Activated CD4-positive, alpha-beta T cell treated with anti-CD3 and anti-CD28 coated beads, Interleukin-2, amount 10 ng/mL, durations not matched to agents 24 days and 14 days (primary cell): ENCODE results near the gene NFE2L2. TPM values are rescaled to one million over a fixed set of nuclear protein-coding genes. Genes with fewer than 3 reads are reported as not detected.
A peak's percentile ranks its signal among the peaks of the same experiment; 100 is the strongest.
"Not testable (repeated sequence)": the region's sequence is repeated elsewhere in the genome, so short reads cannot be mapped to it uniquely, and the experiment has no call there.

ENCODE experiments used
- DNase-seq: peaks from one replicate; pipeline ENCODE4 v3.0.0; 2022
- H3K27ac Mint-ChIP-seq: one replicate; pipeline ENCODE4 v1.8.0; 2022; ENCODE audit warnings: mild to moderate bottlenecking, mixed read lengths
- H3K27me3 Mint-ChIP-seq: one replicate; pipeline ENCODE4 v1.8.0; 2022; ENCODE audit warnings: mixed read lengths
- H3K36me3 Mint-ChIP-seq: one replicate; pipeline ENCODE4 v1.8.0; 2022; ENCODE audit warnings: low read depth, mild to moderate bottlenecking, mixed read lengths
- H3K4me1 Mint-ChIP-seq: one replicate; pipeline ENCODE4 v1.8.0; 2021; ENCODE audit warnings: mixed read lengths
- H3K4me3 Mint-ChIP-seq: one replicate; pipeline ENCODE4 v1.8.0; 2022; ENCODE audit warnings: mild to moderate bottlenecking, moderate library complexity, mixed read lengths
- H3K9me3 Mint-ChIP-seq: one replicate; pipeline ENCODE4 v1.8.0; 2021; ENCODE audit warnings: mixed read lengths
- intact Hi-C: fragments of 100-400 bp; cut with micrococcal nuclease; formaldehyde crosslinking; loops from one replicate; pipeline ENCODE4 v1.15.1; 2023
- total RNA-seq: library from RNA; stranded (reverse); gene quantifications from 2 replicates; pipeline ENCODE4 v1.2.3, GENCODE V29; 2022

The NFE2L2 gene
- total RNA-seq = 63.5 and 63.7 TPM in 2 replicates

DNA sequence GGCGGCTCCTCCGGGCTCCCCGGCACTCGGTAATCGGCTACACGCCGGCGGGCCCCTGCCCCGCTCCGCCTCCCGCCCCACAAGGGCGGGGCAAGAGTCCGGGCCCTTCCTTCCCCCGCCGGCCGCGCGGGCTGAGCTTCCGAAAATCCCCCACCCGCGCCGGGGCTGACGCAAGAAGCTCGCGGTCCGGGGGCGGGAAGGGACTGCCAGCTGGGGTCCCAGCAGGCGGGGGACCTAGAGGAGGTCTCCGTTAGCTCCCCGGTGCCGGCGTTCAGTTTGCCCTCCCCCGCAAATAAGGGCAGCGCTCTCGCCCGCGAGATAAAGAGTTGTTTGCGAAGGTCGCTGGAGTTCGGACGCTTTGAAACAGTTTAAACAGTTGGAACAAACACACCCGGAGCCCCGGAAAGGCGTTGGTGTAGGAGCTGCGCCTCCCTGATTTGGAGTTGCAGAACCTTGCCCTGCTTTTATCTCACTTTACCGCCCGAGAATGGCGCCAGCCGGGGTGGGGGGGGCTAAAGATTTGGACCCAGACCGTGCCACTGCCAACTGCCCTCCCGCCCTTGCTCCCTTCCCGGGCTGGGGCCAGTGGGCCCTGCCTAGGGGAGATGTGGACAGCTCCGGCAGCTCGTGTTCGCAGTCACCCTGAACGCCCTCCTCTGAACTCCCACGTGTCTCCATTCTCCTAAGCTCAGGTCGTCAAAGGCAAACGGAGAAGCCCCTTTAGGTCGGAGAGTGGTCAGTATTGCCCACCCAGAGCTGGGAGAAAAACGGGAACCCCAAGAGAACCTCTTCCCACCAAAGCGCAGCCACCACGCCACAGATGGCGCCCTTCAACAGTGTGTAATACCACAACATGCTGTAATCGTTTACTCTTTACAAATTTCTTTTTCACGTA, at the start of gene NFE2L2:
Gene NFE2L2 (minus strand): TSS at position 35 of the 895 bp plus-strand sequence. CDS start 151 bp downstream, outside the sequence.
- Mint-ChIP-seq H3K4me3 (peak within 1 kb of the TSS; percentile 89), H3K4me1 (peaks cover 54% of the 10 kb centered on the region), H3K27ac (peak within 1 kb of the TSS; percentile 100), H3K9me3 (peaks cover 7% of the 10 kb centered on the region), H3K36me3 (peaks cover 23% of the 10 kb centered on the region), H3K27me3 (no peaks in the 10 kb centered on the region)
- intact Hi-C loops = loop anchor here (1.0 to 10.0 kb wide), 8 partner anchors 25 to 460 kb away; partner anchors contain the start of gene AGPS
- peak; percentile 98 for DNase-seq

DNA sequence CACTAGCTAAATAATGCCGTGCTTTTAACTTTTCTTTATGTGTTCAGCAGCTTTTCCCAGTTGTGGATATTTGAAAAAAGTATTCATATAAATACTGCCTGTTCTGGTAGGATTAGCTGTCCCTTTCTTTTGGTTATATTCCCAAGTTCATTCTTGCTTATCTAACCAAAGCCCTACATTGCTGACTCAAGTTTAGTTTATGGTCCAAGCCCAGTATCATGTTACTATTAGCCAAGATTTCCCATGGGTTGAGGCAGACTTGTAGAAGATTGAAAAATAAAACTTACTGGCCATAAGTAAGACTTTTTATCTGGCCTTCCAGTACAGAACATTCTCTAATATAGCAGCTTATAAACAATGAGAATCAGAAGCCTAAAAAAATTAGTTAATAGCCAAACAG, 49.7 kb upstream of the NFE2L2 start:
- H3K9me3 Mint-ChIP-seq = peaks cover 4% of the 10 kb centered on the region
- no peak overlapping the region for H3K4me3 Mint-ChIP-seq
- H3K27me3 Mint-ChIP-seq = no peaks in the 10 kb centered on the region
- H3K4me1 Mint-ChIP-seq = peaks cover 14% of the 10 kb centered on the region
- peaks cover 5% of the 10 kb centered on the region for H3K36me3 Mint-ChIP-seq
- no peak overlapping the region for H3K27ac Mint-ChIP-seq
- no peak for DNase-seq
- intact Hi-C loops = no loop called here

DNA sequence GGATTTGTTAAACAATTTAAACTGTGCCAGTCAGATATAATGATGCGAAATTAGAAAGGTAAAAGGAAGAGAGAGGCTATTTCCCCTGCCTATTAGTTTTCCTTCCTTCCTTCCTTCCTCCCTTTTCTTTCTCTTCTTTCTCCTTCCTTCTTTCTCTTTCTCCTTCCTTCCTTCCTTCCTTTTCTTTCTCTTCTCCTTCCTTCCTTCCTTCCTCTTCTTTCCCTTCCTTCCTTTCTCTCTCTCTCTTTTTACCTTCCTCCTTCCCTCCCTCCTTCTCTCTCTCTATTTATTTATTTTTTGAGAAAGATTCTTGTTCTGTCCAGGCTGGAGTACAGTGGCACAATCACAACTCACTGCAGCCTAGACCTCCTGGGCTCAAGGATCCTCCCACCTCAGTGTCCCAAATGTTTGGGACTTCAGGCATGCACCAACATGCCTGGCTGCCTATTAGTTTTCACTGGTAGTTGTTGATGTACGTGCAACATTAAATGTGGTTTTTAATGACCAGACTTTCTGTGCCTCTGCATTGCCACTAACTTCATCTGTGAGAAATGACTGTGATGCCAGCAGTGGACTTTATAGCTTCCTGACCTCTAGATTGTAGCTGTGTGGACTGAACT, 48.7 kb upstream of the NFE2L2 start:
- Mint-ChIP-seq H3K36me3 (peaks cover 3% of the 10 kb centered on the region), H3K27ac (no peak overlapping the region), H3K27me3 (no peaks in the 10 kb centered on the region), H3K9me3 (peaks cover 4% of the 10 kb centered on the region), H3K4me3 (no peak overlapping the region), H3K4me1 (peaks cover 16% of the 10 kb centered on the region)
- DNase-seq = no peak
- intact Hi-C loops = no loop called here

DNA sequence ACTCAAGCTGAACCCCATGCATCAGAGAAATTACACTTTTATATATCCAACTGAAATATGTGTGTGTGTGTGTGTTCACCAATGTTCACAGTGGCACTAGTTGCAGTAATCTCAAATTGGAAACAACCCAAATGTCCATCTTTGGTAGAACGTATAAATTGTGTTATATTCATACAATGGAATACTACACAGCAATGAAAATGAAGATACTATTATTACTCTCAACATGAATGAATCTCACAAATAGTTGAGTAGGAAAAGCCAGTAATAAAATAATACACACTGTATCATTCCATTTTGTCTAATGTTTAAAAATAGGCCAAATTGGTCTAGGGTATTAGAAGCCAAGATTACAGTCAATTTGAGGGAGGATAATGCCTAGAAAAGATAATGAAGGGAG, 48.0 kb upstream of the NFE2L2 start:
- H3K27ac Mint-ChIP-seq = no peak overlapping the region
- peaks cover 3% of the 10 kb centered on the region for H3K36me3 Mint-ChIP-seq
- peaks cover 4% of the 10 kb centered on the region for H3K9me3 Mint-ChIP-seq
- no peaks in the 10 kb centered on the region for H3K27me3 Mint-ChIP-seq
- H3K4me3 Mint-ChIP-seq = no peak overlapping the region
- peaks cover 16% of the 10 kb centered on the region for H3K4me1 Mint-ChIP-seq
- intact Hi-C loops = no loop called here
- DNase-seq = no peak

DNA sequence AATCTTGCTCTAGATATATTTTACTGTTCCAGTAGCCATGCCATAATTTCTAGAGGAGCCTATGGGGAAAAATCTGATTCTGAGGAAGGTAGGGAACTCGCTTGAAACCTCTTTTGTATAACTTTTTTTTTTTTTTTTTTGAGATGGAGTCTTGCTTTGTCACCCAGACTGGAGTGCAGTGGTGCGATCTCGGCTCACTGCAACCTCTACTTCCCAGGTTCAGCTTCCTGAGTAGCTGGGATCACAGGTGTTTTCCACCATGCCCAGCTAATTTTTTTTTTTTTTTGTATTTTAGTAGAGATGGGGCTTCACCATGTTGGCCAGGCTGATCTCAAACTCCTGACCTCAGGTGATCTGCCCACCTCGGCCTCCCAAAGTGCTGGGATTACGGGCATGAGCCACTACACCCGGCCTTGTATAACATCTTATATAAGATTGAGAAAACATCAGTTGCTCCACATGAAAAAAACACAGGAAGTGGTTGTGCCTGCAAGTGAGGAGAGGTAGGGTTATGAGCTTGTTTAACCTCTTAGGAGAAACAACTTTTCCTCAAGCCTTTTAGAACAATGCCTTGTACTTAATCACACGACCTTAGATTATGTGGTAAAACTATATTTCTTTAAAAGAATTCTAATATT, 45.3 kb upstream of the NFE2L2 start:
- H3K36me3 Mint-ChIP-seq, H3K9me3 Mint-ChIP-seq, H3K27me3 Mint-ChIP-seq, intact Hi-C loops: not testable (repeated sequence)
- Mint-ChIP-seq H3K4me3 (peak overlapping the region; percentile 50), H3K4me1 (peaks cover 21% of the 10 kb centered on the region), H3K27ac (peak overlapping the region; percentile 28)
- peak; percentile 75 for DNase-seq

DNA sequence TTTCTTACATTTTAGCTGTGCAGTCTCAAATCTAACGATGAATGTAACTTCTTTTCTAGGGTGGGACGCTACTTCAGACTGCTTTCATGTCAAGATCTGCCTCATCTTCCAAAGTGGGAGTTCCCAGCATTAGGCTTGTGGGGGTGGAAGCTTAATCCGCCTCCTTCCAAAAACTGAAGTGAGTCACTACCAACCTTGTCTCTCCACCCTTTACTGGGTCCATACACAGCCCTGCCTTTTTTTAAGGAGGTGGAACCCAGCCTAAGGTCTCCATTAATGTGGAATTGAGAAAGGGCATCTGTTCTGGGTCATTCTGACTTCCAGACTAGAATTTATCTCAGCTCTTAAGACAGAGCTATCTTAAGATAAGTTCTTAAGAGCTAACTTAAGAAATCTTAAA, 42.0 kb upstream of the NFE2L2 start:
- no peak for DNase-seq
- intact Hi-C loops = no loop called here
- Mint-ChIP-seq H3K36me3 (peaks cover 10% of the 10 kb centered on the region), H3K27me3 (no peaks in the 10 kb centered on the region), H3K27ac (no peak overlapping the region), H3K4me1 (peaks cover 27% of the 10 kb centered on the region), H3K4me3 (no peak overlapping the region), H3K9me3 (no peaks in the 10 kb centered on the region)

DNA sequence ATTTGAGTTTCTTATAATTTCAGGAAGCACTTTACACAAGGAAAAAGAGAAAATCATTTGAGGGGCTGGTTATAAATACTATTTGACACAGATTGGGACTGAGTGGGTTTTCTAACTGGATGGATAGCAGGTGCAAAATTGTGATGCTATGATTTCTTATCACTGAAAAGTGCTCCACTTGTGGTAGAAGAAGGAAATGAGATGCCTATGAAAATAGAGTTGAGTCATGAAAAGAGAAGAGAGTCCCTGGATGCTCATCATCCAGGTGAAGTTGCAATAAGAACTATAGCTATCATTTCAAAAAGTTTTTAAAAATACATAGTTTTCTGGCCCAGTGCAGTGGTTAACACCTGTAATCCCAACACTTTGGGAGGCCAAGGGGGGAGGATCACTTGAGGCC, 39.4 kb upstream of the NFE2L2 start:
- intact Hi-C loops = no loop called here
- H3K27ac Mint-ChIP-seq = no peak overlapping the region

DNA sequence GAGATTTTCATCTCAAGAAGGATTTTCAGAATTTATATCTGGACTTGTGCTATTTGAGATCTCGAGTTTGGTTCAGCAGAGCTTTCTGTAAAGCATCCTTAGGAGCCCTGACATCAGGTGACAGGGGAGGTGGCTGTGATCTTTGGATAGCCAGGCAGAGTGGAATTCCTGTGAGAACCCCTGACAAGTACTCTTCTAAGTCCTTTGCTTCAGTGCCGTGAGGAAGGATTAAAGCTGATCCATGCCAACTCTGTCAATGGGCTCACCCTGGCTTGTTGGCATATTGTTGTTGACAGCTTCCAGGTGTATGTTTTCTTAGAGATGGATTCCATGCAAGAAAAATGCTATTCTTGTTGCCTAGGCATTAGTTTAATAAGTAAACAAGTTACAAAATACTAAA, 38.0 kb upstream of the NFE2L2 start:
- H3K36me3 Mint-ChIP-seq = peaks cover 10% of the 10 kb centered on the region
- H3K4me1 Mint-ChIP-seq = peaks cover 16% of the 10 kb centered on the region
- no peak for DNase-seq
- intact Hi-C loops = no loop called here
- no peak overlapping the region for H3K27ac Mint-ChIP-seq
- H3K9me3 Mint-ChIP-seq = no peaks in the 10 kb centered on the region
- no peaks in the 10 kb centered on the region for H3K27me3 Mint-ChIP-seq
- no peak overlapping the region for H3K4me3 Mint-ChIP-seq

More for the DNA sequence above, 39.4 kb upstream of the NFE2L2 start:
- Mint-ChIP-seq H3K9me3 (no peaks in the 10 kb centered on the region), H3K27me3 (no peaks in the 10 kb centered on the region), H3K4me3 (no peak overlapping the region), H3K4me1 (peaks cover 13% of the 10 kb centered on the region), H3K36me3 (peaks cover 10% of the 10 kb centered on the region)
- no peak for DNase-seq

DNA sequence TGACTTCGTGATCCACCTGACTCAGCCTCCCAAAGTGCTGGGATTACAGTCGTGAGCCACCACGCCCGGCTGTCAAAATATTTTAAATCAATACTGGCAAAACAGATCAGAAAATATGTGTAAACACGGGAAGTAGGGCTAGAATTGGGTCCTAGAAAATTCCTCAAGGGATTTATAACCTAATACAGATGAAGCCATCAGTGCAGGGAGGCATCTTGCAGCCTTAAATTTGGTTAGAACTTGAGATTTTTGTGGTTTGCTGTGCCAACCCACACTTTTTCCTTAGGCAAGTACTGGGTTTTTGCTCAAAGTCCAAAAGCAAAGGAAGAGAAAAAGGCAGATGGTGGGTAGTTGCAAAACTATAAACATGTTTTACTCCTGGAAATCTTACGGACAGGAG, 33.7 kb upstream of the NFE2L2 start:
- no peaks in the 10 kb centered on the region for H3K9me3 Mint-ChIP-seq
- H3K4me1 Mint-ChIP-seq = peaks cover 20% of the 10 kb centered on the region
- no peak overlapping the region for H3K27ac Mint-ChIP-seq
- intact Hi-C loops = loop anchor here (5.0 kb wide), 2 partner anchors 34 to 1296 kb away; partner anchors contain the start of gene LNPK
- no peaks in the 10 kb centered on the region for H3K27me3 Mint-ChIP-seq
- H3K4me3 Mint-ChIP-seq = no peak overlapping the region
- DNase-seq = no peak
- peaks cover 9% of the 10 kb centered on the region for H3K36me3 Mint-ChIP-seq

DNA sequence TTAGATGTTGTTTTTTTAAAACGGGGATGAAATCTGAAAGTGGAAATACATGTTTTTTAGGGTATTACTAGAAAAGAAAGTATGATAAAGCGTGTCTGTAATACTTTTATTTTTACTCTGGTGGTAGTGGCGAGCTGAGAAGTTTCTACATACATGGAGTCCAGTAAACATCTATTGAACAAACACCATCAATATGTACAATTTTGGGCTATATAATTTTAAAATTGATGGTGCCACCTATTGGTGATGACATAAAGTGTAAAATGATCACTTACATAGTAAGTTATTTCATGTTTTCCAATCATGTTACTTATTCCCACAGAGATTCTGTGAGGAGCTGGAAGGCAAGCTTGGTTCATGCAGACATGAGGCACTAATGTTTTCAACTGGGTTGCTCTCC, 31.5 kb upstream of the NFE2L2 start:
- intact Hi-C loops = loop anchor here (1.0 to 5.0 kb wide), 4 partner anchors 33 to 1294 kb away; partner anchors contain the start of gene LNPK
- Mint-ChIP-seq H3K4me1 (peaks cover 34% of the 10 kb centered on the region), H3K27ac (no peak overlapping the region), H3K4me3 (no peak overlapping the region), H3K27me3 (no peaks in the 10 kb centered on the region), H3K9me3 (peaks cover 3% of the 10 kb centered on the region), H3K36me3 (no peaks in the 10 kb centered on the region)
- DNase-seq = no peak

DNA sequence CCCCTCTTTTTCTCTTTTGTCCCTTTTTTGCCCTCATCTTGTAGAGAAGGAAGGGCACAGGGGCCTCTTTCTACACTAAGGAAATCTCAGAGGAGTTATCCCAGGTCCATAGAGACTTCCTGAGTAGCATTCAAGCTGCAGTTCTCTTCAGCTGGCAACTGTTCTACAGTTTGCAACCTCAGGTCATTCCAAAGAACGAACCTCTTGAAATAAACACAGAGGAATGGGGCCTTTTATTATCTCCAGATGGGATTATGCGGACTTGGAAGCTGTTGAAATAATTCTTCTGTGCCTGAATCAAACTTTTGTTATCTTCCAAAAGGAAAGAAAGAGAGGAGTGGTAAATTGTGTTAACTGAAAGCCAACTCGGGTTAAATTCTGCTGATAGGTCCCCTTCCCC, 31.0 kb upstream of the NFE2L2 start:
- Mint-ChIP-seq H3K9me3 (peaks cover 3% of the 10 kb centered on the region), H3K4me3 (no peak overlapping the region), H3K27me3 (no peaks in the 10 kb centered on the region), H3K36me3 (no peaks in the 10 kb centered on the region), H3K27ac (no peak overlapping the region), H3K4me1 (peaks cover 37% of the 10 kb centered on the region)
- intact Hi-C loops = loop anchor here (5.0 kb wide), 2 partner anchors 37 to 1293 kb away; partner anchors contain the start of gene LNPK
- no peak for DNase-seq

DNA sequence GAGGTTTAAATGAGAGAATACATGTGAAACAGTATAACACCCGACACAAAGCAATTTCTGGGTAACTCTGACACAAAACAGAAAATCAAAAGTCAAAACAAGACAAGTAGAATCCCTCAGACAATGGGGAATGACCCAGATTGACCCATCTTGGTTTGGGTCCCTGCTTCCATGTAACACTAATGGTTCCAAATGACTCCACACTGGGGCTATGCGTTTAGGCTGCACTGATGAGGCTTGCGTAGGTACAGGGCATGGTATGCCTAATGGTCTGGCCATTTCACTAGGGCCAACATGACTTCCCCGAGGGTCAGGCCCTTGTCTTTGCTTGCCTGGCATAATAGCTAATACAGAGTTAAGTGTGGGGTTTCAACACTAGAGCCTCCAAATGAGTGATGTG, 27.2 kb upstream of the NFE2L2 start:
- no peak for DNase-seq
- H3K4me3 Mint-ChIP-seq = peak overlapping the region; percentile 6
- no peak overlapping the region for H3K27ac Mint-ChIP-seq
- H3K9me3 Mint-ChIP-seq = peaks cover 3% of the 10 kb centered on the region
- intact Hi-C loops = no loop called here
- peaks cover 51% of the 10 kb centered on the region for H3K4me1 Mint-ChIP-seq
- no peaks in the 10 kb centered on the region for H3K27me3 Mint-ChIP-seq
- peaks cover 1% of the 10 kb centered on the region for H3K36me3 Mint-ChIP-seq

DNA sequence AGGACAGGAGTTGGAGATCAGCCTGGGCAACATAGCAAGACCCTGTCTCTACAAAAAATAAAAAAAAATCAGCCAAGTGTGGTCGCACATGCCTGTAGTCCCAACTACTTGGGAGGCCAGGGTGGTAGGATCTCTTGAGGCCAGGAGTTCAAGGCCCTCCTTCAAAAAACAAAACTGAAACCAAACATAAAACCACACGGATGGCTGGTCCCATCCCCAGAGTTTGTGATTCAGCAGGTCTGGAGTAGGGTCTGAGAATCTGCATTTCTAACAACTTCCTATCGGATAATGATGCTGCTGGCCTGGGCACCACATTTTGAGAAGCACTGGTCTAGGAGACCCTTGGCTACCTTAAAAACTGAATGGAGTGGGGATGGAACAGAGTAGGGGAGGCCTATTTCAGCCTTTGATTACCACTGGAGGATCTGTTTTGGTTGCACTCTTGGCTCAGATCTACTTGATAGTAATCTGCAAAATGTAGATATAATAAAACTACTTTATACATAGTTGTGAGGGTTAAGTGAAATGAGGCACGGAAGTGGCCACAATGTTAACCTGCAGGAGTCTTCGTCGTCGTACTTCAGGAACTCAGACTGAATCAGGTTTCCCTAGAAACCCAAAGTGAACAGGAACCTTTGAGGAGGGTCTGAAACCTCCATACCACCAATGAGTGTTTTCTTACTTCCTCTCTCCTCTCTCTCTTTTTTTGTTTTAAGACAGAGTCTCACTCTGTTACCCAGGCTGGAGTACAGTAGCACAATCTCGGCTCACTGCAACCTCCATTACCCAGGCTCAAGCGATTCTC, 25.5 kb upstream of the NFE2L2 start:
- peaks cover 3% of the 10 kb centered on the region for H3K9me3 Mint-ChIP-seq
- peak overlapping the region; percentile 67 for H3K4me3 Mint-ChIP-seq
- intact Hi-C loops = loop anchor here (1.0 kb wide), 1 partner anchor 25 kb away; no protein-coding TSS in a partner anchor
- peak overlapping the region; percentile 77 for H3K27ac Mint-ChIP-seq
- peaks cover 43% of the 10 kb centered on the region for H3K4me1 Mint-ChIP-seq
- DNase-seq = peak; percentile 79
- H3K27me3 Mint-ChIP-seq = no peaks in the 10 kb centered on the region
- H3K36me3 Mint-ChIP-seq = peaks cover 1% of the 10 kb centered on the region
